Kidney glomerular epithelial cell (primary cell): Measurements from ENCODE around the gene PKD1L1.
"Not testable (repeated sequence)": the region's sequence is repeated elsewhere in the genome, so short reads cannot be mapped to it uniquely, and the experiment has no call there.

Experiments used
- DNase-seq: peaks from one replicate; lab custom pipeline; 2025; lab: John Stamatoyannopoulos, UW

Gene PKD1L1, protein sequence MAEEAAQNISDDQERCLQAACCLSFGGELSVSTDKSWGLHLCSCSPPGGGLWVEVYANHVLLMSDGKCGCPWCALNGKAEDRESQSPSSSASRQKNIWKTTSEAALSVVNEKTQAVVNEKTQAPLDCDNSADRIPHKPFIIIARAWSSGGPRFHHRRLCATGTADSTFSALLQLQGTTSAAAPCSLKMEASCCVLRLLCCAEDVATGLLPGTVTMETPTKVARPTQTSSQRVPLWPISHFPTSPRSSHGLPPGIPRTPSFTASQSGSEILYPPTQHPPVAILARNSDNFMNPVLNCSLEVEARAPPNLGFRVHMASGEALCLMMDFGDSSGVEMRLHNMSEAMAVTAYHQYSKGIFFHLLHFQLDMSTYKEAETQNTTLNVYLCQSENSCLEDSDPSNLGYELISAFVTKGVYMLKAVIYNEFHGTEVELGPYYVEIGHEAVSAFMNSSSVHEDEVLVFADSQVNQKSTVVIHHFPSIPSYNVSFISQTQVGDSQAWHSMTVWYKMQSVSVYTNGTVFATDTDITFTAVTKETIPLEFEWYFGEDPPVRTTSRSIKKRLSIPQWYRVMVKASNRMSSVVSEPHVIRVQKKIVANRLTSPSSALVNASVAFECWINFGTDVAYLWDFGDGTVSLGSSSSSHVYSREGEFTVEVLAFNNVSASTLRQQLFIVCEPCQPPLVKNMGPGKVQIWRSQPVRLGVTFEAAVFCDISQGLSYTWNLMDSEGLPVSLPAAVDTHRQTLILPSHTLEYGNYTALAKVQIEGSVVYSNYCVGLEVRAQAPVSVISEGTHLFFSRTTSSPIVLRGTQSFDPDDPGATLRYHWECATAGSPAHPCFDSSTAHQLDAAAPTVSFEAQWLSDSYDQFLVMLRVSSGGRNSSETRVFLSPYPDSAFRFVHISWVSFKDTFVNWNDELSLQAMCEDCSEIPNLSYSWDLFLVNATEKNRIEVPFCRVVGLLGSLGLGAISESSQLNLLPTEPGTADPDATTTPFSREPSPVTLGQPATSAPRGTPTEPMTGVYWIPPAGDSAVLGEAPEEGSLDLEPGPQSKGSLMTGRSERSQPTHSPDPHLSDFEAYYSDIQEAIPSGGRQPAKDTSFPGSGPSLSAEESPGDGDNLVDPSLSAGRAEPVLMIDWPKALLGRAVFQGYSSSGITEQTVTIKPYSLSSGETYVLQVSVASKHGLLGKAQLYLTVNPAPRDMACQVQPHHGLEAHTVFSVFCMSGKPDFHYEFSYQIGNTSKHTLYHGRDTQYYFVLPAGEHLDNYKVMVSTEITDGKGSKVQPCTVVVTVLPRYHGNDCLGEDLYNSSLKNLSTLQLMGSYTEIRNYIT (N-terminal part only)

DNA sequence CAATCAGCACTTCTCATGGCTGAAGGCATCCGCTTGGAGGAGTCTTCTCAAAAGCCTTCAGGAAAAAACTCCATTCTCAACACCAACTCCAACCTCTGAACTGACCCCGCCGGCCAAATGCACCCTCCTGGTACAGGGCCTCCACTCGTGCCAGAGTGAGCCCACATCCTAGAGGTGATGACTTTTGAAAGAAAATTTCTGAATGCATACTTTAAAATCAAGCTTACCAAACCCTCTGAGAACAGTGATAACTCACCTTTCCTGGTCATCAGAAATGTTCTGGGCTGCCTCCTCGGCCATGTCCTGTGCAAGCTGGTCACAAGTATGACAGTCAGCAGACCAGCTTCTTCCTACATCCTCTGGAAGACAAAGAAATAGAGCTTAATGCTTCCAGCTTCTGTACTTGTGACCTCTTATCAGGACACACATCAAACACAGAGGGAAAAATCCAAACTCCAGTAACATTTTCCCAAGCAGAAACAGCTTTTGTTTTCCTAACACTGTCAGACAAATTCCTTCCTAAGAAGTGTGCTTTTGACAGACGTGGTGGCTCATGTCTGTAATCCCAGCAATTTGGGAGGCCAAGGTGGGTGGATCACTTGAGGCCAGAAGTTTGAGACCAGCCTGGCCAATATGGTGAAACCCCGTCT, at the start of gene PKD1L1:
PKD1L1 (minus strand) TSS at position 326 of the 650 bp plus-strand sequence; CDS start at position 300, 26 bp downstream.
- no peak for DNase-seq

DNA sequence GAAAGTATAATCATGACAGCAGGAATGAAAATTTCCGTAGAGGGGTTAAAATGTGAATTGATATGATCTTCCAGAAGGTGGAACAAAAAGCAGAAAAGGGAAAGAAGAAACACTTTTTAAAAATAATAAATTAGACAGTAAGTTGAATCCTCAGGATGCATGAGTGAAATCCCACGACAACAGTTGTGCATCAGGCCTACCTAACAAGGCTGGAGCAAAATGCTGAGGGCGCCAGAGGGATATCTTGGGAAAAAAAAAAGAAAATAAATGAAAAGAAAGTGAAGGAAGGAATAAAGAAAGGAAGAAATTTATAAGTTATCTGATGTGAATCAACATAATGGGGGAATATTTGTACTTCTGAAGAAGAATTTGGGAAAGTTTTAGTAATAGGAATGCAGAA, 44.2 kb upstream of the PKD1L1 start:
- no peak for DNase-seq

DNA sequence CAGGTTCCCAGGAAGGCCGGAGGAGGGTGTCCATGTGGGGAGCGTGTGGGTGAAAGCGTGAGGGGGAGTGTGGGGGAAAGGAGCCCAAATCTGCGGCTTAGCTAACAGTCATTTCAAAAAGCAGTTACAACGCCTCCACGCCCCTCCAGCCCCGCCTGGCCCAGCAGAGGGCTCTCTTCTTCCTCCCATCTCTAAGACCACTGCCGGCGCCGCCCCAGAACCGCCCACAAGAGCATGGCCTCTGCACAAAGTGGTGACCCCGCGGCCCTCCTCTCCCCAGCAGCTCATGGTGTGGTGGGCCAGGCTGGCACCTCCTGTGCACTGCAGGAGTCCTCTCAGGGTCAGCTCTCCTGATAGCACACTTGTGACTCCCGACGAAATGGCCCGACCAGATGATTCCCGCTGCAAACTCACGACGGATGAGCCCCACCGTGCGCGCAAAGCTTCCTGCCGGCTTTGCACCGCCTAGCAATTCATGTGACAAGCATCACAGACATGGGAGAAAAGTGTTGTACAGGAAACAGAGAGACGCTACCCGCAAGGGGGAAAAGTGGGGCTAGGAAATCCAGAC, 43.6 kb upstream of the PKD1L1 start:
- DNase-seq, result peak; percentile 40

DNA sequence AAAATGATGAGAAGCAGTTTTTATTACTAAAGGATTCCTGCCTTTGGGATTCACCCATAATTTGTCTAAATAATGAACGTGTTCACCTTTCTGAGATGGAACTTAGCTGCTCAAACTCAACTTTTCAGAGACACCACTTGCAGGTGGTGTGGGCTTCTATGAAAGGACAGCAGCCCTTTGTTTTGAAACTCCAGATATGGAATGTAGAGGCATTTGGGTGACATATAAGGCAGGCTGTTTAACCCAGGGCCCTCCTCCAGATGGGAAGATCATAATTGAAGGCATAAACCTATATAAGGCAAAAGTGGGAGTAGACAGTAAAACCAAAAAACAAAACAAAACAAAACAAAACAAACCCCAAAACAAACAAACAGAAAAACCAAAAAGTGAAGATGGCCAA, 43.0 kb upstream of the PKD1L1 start:
- no peak for DNase-seq

DNA sequence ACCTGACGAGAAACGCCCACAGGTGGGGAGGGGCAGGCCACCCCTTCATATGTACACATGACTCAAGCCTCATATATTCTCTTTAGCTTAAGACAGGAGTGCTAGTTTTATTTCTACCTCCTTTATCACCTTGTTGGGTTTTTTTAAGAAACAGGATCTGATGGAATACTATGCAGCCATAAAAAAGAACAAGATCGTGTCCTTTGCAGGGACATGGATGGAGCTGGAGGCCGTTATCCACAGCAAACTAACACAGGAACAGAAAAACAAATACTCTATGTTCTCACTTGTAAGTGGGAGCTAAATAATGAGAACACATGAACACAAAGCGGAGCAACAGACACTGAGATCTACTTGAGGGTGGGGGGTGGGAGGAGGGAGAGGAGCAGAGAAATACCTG, 42.3 kb upstream of the PKD1L1 start:
- no peak for DNase-seq

DNA sequence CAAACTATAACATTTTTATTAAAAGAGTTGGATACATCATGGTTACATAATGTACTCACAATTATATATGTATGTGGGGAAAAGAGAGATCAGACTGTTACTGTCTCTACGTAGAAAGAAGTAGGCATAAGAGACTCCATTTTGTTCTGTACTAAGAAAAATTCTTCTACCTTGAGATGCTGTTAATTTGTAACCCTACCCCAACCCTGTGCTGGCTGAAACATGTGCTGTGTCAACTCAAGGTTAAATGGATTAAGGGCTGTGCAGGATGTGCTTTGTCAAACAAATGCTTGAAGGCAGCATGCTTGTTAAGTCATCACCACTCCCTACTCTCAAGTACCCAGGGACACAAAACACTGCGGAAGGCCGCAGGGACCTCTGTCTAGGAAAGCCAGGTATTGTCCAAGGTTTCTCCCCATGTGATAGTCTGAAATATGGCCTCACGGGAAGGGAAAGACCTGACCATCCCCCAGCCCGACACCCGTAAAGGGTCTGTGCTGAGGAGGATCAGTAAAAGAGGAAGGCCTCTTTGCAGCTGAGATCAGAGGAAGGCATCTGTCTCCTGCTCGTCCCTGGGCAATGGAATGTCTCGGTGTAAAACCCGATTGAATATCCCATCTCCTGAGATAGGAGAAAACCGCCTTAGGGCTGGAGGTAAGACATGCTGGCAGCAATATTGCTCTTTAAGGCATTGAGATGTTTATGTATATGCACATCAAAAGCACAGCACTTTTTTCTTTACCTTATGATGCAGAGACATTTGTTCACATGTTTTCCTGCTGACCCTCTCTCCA, 41.5 kb upstream of the PKD1L1 start:
- peak; percentile 14 for DNase-seq

DNA sequence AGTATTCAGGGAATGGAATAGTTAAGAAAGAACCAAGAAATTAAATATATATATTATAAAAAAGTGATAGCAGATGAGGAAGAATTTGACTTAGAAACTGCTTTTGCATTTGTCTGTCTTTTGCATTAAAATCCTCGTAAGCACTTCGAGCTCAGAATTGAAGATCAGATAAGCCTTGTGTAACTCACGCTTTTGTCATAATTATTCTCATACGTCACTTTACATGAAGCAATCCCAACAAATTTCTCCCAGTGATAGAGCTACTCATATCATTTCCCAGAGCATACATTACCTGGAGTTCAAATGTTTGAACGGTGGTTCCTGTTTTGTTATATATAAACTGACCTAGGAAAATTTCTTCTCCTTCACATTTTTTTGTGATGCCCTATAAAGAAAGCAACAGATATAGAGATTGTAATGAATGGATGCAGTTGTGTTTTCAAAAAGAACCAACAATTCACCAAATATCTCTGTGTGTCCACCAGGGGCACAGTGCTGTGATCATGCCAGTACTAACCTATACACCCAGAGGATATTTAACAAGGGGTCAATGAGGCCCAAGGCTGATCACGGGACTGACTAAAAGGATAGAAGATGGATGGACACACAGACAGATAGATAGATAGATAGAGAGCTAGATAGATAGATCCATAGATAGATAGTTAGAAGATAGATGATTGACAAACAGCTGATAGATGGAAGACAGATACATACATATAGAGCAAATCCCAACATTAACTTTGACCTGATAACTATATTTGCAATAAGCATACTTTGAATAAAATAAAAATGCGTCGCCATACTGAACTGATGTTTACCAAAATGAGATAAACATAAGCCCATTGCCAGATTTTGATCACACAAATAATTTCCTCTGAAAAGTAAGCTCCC, 40.5 kb upstream of the PKD1L1 start:
- no peak for DNase-seq

DNA sequence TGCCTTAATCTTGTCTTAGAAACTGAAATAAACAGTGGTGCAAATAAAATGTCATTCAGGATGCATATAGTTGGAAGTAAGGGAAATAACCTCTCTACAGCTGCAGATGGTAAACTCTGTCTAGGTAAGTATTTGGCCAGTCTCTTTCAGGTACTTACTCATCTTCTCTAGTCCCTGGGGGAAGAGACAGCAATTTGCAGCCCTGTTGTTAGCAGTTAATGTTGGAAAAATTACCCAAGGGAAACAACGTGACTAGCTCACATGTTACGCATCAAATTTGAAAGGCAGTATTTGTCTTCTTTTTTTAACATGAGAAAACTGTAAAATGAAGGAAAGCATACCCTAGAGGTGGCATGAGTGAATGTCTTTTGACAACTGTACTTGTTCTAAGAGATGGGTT, 34.3 kb upstream of the PKD1L1 start:
- DNase-seq, result no peak

DNA sequence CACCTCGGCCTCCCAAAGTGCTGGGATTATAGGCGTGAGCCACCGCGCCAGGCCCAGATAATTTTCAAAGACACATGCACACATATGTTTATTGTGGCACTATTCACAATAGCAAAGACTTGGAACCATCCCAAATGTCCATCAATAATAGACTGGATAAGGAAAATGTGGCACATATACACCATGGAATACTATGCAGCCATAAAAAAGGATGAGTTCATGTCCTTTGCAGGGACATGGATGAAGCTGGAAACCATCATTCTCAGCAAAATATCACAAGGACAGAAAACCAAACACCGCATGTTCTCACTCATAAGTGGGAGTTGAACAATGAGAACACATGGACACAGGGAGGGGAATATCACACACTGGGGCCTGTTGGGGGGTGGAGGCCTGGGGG, 32.4 kb upstream of the PKD1L1 start:
- not testable (repeated sequence) for DNase-seq

DNA sequence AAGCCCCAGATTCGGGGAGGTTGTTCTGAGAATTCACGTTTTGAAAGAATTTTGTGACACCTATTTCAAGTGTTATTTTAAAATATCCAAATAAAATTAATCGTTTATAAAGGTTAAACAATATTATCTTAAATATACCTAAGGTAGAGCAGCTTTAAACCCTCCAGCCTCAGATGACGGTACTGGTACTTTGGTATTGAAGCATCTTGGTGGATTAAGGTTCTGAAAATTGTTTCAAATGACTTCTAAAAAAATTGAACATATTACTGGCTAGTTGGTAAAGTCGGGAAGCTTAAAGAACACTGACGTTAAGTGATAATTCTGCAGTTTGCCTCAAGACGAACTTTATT, 31.5 kb upstream of the PKD1L1 start:
- no peak for DNase-seq

DNA sequence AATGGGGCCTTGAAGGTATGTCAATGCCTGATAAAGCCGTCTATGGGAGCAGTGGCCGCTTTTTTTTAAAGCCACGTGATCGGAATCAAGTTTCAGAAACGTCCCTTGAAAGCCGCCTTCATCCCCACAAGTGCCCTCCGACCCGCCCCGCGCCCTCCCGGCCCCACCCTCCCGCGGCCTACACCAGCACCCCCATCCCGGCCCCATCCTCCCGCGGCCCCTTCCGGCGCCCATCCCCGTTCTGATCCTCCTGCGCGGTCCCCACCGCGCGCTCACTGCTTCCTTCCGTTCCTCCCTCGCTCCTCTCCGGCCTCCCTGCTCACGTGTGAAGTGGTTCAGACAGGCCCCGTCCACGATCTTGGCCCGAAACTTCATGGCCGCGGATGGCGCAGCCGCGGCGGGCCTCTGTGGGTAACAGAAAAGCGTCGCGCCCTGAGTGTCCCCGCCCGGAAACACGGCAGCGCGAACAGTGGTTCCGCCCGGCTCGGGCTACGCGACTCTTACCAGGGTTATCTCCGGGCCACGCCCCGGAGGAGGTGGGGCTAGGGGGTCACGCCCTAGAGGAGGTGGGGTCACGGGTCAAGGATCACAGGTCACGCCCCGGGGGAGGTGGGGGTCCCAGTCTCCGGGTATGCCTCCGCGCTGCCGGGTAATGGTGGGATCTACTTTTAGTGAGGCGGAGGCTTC, 31.0 kb upstream of the PKD1L1 start, which contains the start of gene HUS1:
HUS1 (minus strand) TSS at position 471 of the 687 bp plus-strand sequence; CDS start at position 375, 96 bp downstream.
- DNase-seq, result peak; percentile 54

DNA sequence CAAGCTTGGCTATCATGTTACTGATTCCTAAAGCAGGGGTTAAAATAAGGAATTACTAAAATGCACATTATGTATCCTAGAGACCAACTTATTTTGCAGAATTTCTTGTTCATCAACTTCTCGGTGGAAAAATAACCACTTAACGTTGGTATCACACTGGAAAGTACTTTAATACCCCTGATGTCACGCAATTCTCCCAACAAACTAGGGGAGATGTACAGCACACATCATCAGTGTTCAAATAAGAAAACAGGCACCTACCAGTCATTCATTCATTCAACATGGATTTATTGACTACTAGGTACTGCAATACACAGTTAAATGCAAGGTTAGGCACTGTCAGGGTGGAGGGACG, 30.5 kb upstream of the PKD1L1 start:
- no peak for DNase-seq

DNA sequence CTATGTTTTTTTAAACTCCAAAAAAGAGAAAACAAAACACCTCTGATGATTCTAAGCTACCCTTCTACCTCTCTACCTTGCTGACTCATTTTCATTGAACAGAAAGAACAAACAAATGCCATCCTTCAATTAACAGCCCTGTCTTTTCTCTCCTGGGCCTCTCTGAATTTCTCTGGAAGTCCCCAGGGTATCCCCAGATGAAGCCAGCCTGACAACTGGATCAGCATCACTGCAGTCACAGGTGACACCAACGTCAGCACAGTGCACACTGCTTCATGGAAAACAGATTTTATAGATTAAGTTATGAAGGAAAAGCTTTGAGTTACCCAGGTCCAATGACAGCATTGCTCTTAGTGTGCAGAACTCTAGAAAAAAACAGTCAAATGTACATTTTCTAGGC, 25.5 kb upstream of the PKD1L1 start:
- DNase-seq, result no peak

DNA sequence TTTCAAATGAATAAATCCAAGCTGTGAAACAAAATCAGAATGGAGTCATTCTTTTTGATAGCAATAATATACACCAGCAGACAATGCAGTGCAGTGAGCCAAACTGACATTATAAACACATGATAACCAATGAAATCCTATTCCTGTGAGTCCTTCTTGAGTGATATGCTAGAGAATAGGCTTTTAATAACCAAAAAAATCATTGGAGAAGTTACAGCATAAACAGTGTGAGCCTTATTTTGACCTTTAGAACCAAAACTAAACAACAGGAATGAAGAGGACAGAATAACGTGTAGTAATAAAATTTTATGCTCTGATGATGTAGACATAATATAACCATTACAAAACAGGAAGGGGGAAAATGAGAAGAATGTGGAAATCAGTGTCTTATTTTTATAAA, 22.5 kb upstream of the PKD1L1 start:
- DNase-seq, result no peak

DNA sequence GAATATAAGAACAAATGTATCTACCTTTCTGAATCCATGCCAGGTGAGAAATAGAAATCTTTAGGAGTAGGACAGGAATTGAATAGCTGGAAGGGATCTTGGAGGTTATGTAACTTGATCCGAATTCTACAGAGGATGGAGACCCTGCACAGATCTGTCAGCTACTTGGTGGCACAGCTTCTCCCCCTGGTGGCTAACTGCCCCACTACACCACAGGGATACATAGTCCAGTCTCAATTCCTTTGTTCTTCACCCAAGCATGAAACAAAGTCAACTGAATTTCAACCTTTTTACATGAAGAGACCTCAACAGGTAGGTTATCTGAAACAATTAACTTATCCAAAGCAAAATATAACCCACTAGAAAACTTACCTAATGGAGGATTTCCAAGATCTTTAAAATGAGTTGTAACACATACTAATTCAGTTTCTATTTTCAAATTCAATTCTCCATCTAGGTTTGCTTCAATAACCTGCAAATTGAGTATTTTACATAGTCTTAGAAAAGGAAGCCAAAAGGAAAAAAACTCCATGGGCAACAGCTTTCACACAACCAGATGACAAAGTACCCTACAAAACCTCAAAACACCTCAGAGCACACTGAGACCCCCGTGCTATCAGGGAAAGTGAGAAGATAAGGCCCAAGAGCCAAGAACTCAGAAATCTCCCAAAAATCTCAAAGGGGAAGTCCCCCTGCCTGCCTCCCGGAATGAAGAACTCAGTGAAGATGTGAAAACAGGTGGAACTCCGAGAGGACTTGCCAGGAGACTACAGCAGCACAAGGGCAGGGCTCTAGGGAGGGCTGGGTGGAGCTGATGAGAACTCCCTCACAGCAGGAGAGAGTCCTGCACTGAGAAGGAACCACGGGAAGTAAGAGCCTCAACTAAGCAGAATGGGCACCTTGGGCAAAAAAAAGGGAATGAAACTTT, 20.8 kb upstream of the PKD1L1 start:
- peak; percentile 41 for DNase-seq

DNA sequence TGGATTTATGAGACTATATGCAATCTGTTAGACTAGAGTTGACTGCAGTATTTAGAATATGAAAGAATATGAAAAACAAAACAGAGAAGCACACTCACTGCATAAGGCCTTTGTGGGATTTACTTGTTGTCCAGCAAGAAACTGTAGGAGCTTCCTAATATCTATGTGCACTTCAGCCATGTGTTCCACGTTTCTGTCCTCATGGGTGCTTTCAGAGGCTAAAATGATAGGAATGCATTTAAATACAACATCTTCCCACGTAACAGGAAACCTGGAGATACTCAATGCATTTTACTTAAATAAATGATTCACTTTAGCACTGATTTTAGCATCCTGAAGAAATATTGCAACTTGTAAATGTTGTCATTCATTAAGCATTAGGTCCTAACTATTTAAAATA, 19.4 kb upstream of the PKD1L1 start:
- DNase-seq, result no peak

DNA sequence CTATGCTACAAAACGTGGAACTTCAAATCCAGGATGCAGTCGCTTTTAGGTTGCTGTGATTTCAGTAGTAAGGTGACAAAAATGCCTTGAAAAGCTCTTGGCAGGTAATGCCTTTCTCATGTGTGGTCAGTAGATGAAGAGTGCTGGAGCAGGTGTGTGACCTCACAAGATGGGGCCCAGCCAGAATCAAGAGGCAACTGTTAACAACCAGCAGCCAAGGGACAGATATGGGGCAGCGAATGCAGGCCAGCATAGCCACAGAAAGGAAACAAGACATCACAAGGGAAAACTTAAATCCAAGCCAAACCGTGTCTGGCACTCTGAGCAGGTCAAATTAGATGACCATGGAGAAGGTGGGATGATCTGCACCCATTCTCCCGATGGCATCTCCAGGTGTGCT, 18.9 kb upstream of the PKD1L1 start:
- DNase-seq, result no peak

DNA sequence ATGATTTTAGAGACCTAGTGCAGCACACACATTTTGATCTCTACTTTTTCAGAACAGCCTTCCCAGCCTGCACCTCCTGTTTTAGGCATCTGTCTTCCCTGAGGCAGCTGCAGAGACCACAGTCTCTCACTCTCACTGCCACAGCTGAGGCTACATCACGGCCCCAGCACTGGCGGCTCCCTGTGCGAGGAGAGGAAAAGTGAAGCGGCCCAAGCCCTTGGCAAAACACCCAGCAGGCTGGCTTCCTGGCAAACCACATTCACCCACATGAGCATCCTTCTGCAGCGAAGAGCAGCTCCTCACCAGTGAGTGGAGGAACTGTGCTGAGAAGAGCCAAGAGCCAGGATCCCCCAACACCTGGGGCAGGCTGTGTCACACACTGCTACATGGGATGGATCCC, 17.2 kb upstream of the PKD1L1 start:
- no peak for DNase-seq
